H1 (cell line): ENCODE results near the gene GALR2. TPM values are rescaled to one million over a fixed set of nuclear protein-coding genes. Genes with fewer than 3 reads are reported as not detected.

Source experiments
- CTCF ChIA-PET: fragments of 300-600 bp; sonication (Branson Sonifier 250); formaldehyde crosslinking; loops from one replicate; lab custom pipeline; 2021; ENCODE audit not compliant: partially characterized antibody; lab: Charles Lee
- POLR2A ChIA-PET: fragments of 300-600 bp; sonication (Branson Sonifier 250); formaldehyde crosslinking; loops from one replicate; lab custom pipeline; 2021; ENCODE audit warnings: inconsistent platforms; ENCODE audit not compliant: partially characterized antibody; lab: Charles Lee
- DNase-seq, 2 experiments: peaks; one replicate each; pipeline versions ENCODE4 v3.0.0 to v3.0.0-alpha.2; 2010 to 2022; ENCODE audit warnings: low spot score in 2 of 2, low read depth in 1 of 2, mixed read lengths in 1 of 2
- FAIRE-seq: peaks from 2 replicates; lab custom pipeline; 2011; peaks lifted over from hg19 to GRCh38; lab: Jason Lieb, UNC
- H2AFZ ChIP-seq: 2 replicates; pipeline ENCODE4 v1.8.1; 2012; ENCODE audit warnings: low read length, inconsistent platforms
- H2AK5ac ChIP-seq: 2 replicates; pipeline ENCODE4 v1.6.1; 2013; ENCODE audit warnings: low read depth, low read length
- H2BK120ac ChIP-seq: replicated peaks from 2 replicates; pipeline ENCODE3; 2013; ENCODE audit warnings: low read depth, low read length, inconsistent platforms
- H2BK12ac ChIP-seq: 2 replicates; pipeline ENCODE4 v1.6.1; 2013; ENCODE audit warnings: low read depth, low read length
- H2BK15ac ChIP-seq: 2 replicates; pipeline ENCODE4 v1.6.1; 2013; ENCODE audit warnings: low read length
- H2BK20ac ChIP-seq: 2 replicates; pipeline ENCODE4 v1.6.1; 2013; ENCODE audit warnings: low read length
- H2BK5ac ChIP-seq: 2 replicates; pipeline ENCODE4 v1.6.1; 2013; ENCODE audit warnings: low read depth, low read length
- H3K14ac ChIP-seq: 2 replicates; pipeline ENCODE4 v1.6.1; 2013; ENCODE audit warnings: inconsistent platforms; ENCODE audit not compliant: insufficient read length
- H3K18ac ChIP-seq: 2 replicates; pipeline ENCODE4 v1.6.1; 2013; ENCODE audit warnings: low read length; ENCODE audit errors: extremely low read depth
- H3K23ac ChIP-seq: 2 replicates; pipeline ENCODE4 v1.6.1; 2013; ENCODE audit warnings: inconsistent platforms; ENCODE audit not compliant: insufficient read length
- H3K23me2 ChIP-seq: 2 replicates; pipeline ENCODE4 v1.6.1; 2013; ENCODE audit warnings: low read depth, low read length
- H3K27ac ChIP-seq: 2 replicates; pipeline ENCODE4 v1.6.1; 2011; ENCODE audit warnings: low read depth, low read length, inconsistent platforms
- H3K27me3 ChIP-seq, 4 experiments: replicated peaks in 1 of 4; 1 replicate in 1 of 4; 2 replicates in 3 of 4; pipeline versions ENCODE4 v1.6.1 to v1.8.1; 2011 to 2013; ENCODE audit warnings: low read length in 3 of 4, mild to moderate bottlenecking in 3 of 4, inconsistent platforms in 2 of 4, mixed read lengths in 2 of 4, moderate library complexity in 1 of 4; ENCODE audit not compliant: control insufficient read depth in 3 of 4, insufficient read depth in 3 of 4; ENCODE audit errors: extremely low read depth in 1 of 4
- H3K36me3 ChIP-seq, 4 experiments: 2 replicates each; pipeline versions ENCODE4 v1.6.1 to v1.8.1; 2011 to 2013; ENCODE audit warnings: mild to moderate bottlenecking in 4 of 4, low read length in 3 of 4, moderate library complexity in 2 of 4, control low read depth in 1 of 4, inconsistent platforms in 1 of 4; ENCODE audit not compliant: insufficient read depth in 4 of 4, control insufficient read depth in 2 of 4
- H3K4ac ChIP-seq: replicated peaks from 2 replicates; pipeline ENCODE3; 2013; ENCODE audit warnings: low read length, low read depth, mixed read lengths, inconsistent platforms; ENCODE audit not compliant: insufficient read length
- H3K4me1 ChIP-seq, 4 experiments: replicated peaks in 1 of 4; 1 replicate in 1 of 4; 2 replicates in 3 of 4; pipeline versions ENCODE4 v1.6.1 to v1.8.1; 2011 to 2013; ENCODE audit warnings: low read length in 3 of 4, inconsistent platforms in 2 of 4, mixed read lengths in 1 of 4; ENCODE audit not compliant: insufficient read depth in 4 of 4, control insufficient read depth in 3 of 4
- H3K4me2 ChIP-seq, 2 experiments: 2 replicates each; pipeline versions ENCODE4 v1.6.1 to v1.8.1; 2011 to 2013; ENCODE audit warnings: low read depth in 2 of 2, low read length in 2 of 2, control low read depth in 1 of 2, inconsistent platforms in 1 of 2, mild to moderate bottlenecking in 1 of 2; ENCODE audit not compliant: insufficient read depth in 1 of 2
- H3K4me3 ChIP-seq, 4 experiments: fragments of 200-600, 300-600 bp in 1 of 4; sonication (generic), shearing (Covaris generic), sonication (Bioruptor Twin) in 1 of 4; 2 replicates each; pipeline versions ENCODE4 v1.5.1 to v1.8.1; 2011 to 2016; ENCODE audit warnings: low read length in 4 of 4, low read depth in 3 of 4, control low read depth in 2 of 4, inconsistent platforms in 2 of 4, mild to moderate bottlenecking in 2 of 4, mixed read lengths in 1 of 4, moderate library complexity in 1 of 4; ENCODE audit not compliant: insufficient read depth in 2 of 4; ENCODE audit errors: extremely low read depth in 1 of 4
- H3K56ac ChIP-seq: replicated peaks from 2 replicates; pipeline ENCODE3; 2013; ENCODE audit warnings: low read depth, mild to moderate bottlenecking, mixed read lengths, low read length, inconsistent platforms; ENCODE audit not compliant: insufficient read length
- H3K79me1 ChIP-seq: 2 replicates; pipeline ENCODE4 v1.6.1; 2013; ENCODE audit warnings: low read depth, low read length, control low read depth
- H3K79me2 ChIP-seq, 2 experiments: 2 replicates each; pipeline versions ENCODE4 v1.6.1 to v1.8.1; 2012 to 2013; ENCODE audit warnings: low read length in 2 of 2, mild to moderate bottlenecking in 2 of 2, inconsistent platforms in 1 of 2; ENCODE audit not compliant: insufficient read depth in 2 of 2, control insufficient read depth in 1 of 2
- H3K9ac ChIP-seq, 4 experiments: replicated peaks in 1 of 4; 1 replicate in 1 of 4; 2 replicates in 3 of 4; pipeline versions ENCODE4 v1.6.1 to v1.8.1; 2011 to 2013; ENCODE audit warnings: low read depth in 3 of 4, low read length in 3 of 4, control low read depth in 2 of 4, mild to moderate bottlenecking in 2 of 4, moderate library complexity in 2 of 4, inconsistent platforms in 1 of 4; ENCODE audit errors: extremely low read depth in 1 of 4
- H3K9me3 ChIP-seq, 2 experiments: 2 replicates each; pipeline versions ENCODE4 v1.6.1 to v1.8.1; 2012 to 2013; ENCODE audit warnings: mild to moderate bottlenecking in 2 of 2, moderate library complexity in 2 of 2, control low read depth in 1 of 2, inconsistent platforms in 1 of 2, low read depth in 1 of 2, low read length in 1 of 2, mixed read lengths in 1 of 2; ENCODE audit not compliant: insufficient read depth in 2 of 2
- H4K20me1 ChIP-seq, 2 experiments: replicated peaks in 1 of 2; 2 replicates each; pipeline versions ENCODE3 to v1.8.1; 2011 to 2013; ENCODE audit warnings: inconsistent platforms in 2 of 2, low read length in 2 of 2, mild to moderate bottlenecking in 1 of 2; ENCODE audit not compliant: insufficient read depth in 2 of 2, control insufficient read depth in 1 of 2
- H4K5ac ChIP-seq: 2 replicates; pipeline ENCODE4 v1.6.1; 2013; ENCODE audit warnings: low read length, low read depth, mixed read lengths, inconsistent platforms; ENCODE audit not compliant: insufficient read length
- H4K8ac ChIP-seq: 2 replicates; pipeline ENCODE4 v1.8.0; 2013; ENCODE audit warnings: mild to moderate bottlenecking, moderate library complexity, low read length, inconsistent platforms; ENCODE audit not compliant: insufficient read depth; ENCODE audit errors: extremely low read depth
- H4K91ac ChIP-seq: replicated peaks from 2 replicates; pipeline ENCODE3; 2013; ENCODE audit warnings: low read length, mixed read lengths, inconsistent platforms; ENCODE audit not compliant: insufficient read length
- EP300 ChIP-seq, 2 experiments: IDR thresholded peaks; 1 replicate in 1 of 2; 2 replicates in 1 of 2; pipeline ENCODE4 v1.6.1; 2011 to 2012; ENCODE audit warnings: low read depth in 2 of 2, low read length in 2 of 2, mild to moderate bottlenecking in 2 of 2, borderline replicate concordance in 1 of 2, inconsistent platforms in 1 of 2, moderate library complexity in 1 of 2
- HDAC2 ChIP-seq, 2 experiments: fragments of 300-600 bp in 1 of 2; sonication (generic) in 1 of 2; IDR thresholded peaks; 2 replicates each; pipeline ENCODE4 v1.6.1; 2011 to 2012; ENCODE audit warnings: low read depth in 2 of 2, low read length in 2 of 2, mild to moderate bottlenecking in 2 of 2, moderate library complexity in 2 of 2, borderline replicate concordance in 1 of 2, inconsistent platforms in 1 of 2
- POLR2AphosphoS5 ChIP-seq: IDR thresholded peaks from 2 replicates; pipeline ENCODE4 v1.6.1; 2011; ENCODE audit warnings: low read depth, low read length
- WGBS, 2 experiments: shearing (Covaris generic) in 1 of 2; methylation state at CpG; one replicate each; pipeline versions ENCODE4 v1.1.6 to v1.1.7; 2013 to 2015; ENCODE audit warnings: low lambda C conversion rate in 2 of 2, mixed read lengths in 2 of 2, inconsistent platforms in 1 of 2, low coverage in 1 of 2, missing lambda C conversion rate in 1 of 2; ENCODE audit not compliant: insufficient replicate concordance in 2 of 2, insufficient coverage in 1 of 2, insufficient read length in 1 of 2; ENCODE audit errors: extremely low coverage in 1 of 2, missing lambda C conversion rate in 1 of 2; 5-methylcytosine and 5-hydroxymethylcytosine counted together
- polyA plus RNA-seq, 7 experiments: library from polyadenylated mRNA; depleted of rRNA in 3 of 7; stranded (reverse) in 5 of 7; unstranded in 2 of 7; fragments of >200 nt in 5 of 7; fragments of 200-250 nt in 2 of 7; gene quantifications; 1 replicate in 5 of 7; 2 replicates in 1 of 7; 4 replicates in 1 of 7; pipeline versions ENCODE4 v1.2.1 to v1.2.3, GENCODE V29; 2011 to 2013; ENCODE audit warnings: missing spikeins in 2 of 7, mixed read lengths in 2 of 7
- total RNA-seq: library from RNA; stranded (reverse); fragmentation: NEBNext Ultra II Directional; extraction: Animal tissue kit (Norgen Biotek cat#: 25700); gene quantifications from 2 replicates; pipeline ENCODE4 v1.2.1, GENCODE V29; 2021

The GALR2 gene
- total and polyA plus RNA-seq, 2 of the 8 experiments (the other 6 are each of a cell fraction or from before 2014, with no cell fraction given) = 0.86 to 2.2 TPM

- ChIA-PET CTCF (interaction anchor here (0.7 to 7.6 kb wide), 16 partner anchors 7 to 212 kb away, joined by 3 to 36 read pairs (median 5); partner anchors contain the start of gene CDK3), POLR2A (interaction anchor here (0.6 to 2.9 kb wide), 6 partner anchors 10 to 60 kb away, joined by 3 to 10 read pairs (median 6); partner anchors contain the start of gene EXOC7)
- Histone ChIP-seq H3K27ac (no peak overlapping the region), H2AFZ (no peak overlapping the region), H3K23me2 (peaks cover 31% of the 10 kb centered on the region), H2BK120ac (no peak overlapping the region), H3K79me1 (peaks cover 6% of the 10 kb centered on the region; the same call in 1 of the 2 replicates), H2BK12ac (peak overlapping the region; percentile 46; the same call in 1 of the 2 replicates), H3K14ac (no peak overlapping the region), H4K20me1 (peaks cover 0 to 17% of the 10 kb centered on the region in 2 experiments), H2BK15ac (peak overlapping the region; percentile 72; the same call in 1 of the 2 replicates), H3K18ac (peak overlapping the region; percentile 53; the same call in 1 of the 2 replicates), H3K23ac (no peak overlapping the region), H4K91ac (no peak overlapping the region), H4K5ac (no peak overlapping the region), H3K4ac (no peak overlapping the region), H4K8ac (peak overlapping the region; percentile 45; the same call in 1 of the 2 replicates), H3K27me3 (peaks cover 54 to 72% (median 68%) of the 10 kb centered on the region in 4 experiments), H3K9ac (peak overlapping the region in 1 of 4 experiments; percentile 13; a peak in 2 of 7 replicates), H3K79me2 (peaks cover 3 to 9% of the 10 kb centered on the region in 2 experiments), H3K4me3 (peak overlapping the region; percentile 2 to 60 (median 19); a peak in 7 of 8 replicates), H3K36me3 (no peaks in the 10 kb centered on the region; a peak in 1 of 8 replicates), H3K9me3 (no peaks in the 10 kb centered on the region), H3K4me2 (peak overlapping the region; percentile 77 to 79), H2AK5ac (no peak overlapping the region), H3K4me1 (peaks cover 0 to 51% (median 39%) of the 10 kb centered on the region in 4 experiments; a peak in 6 of 7 replicates), H3K56ac (no peak overlapping the region), H2BK20ac (no peak overlapping the region), H2BK5ac (no peak overlapping the region; the same call in 1 of the 2 replicates)
- FAIRE-seq (no peak), DNase-seq (peak in 1 of 2 experiments; percentile 71)
- TF ChIP-seq POLR2AphosphoS5 (no peak), HDAC2 (IDR thresholded peaks at IDR 0.05; ENCODE audit: borderline replicate concordance in 1 of 2, low read depth in 2 of 2, low read length in 2 of 2) (no peak), EP300 (IDR thresholded peaks at IDR 0.05; ENCODE audit: borderline replicate concordance in 1 of 2, low read depth in 2 of 2, low read length in 2 of 2) (no peak)
- whole genome bisulfite sequencing, 2 experiments = 7% methylated on average over 41 of the region's 41 CpGs; no CpG with 5 or more reads in 1 of the 2 experiments
Observed at GRCh38 chr17:76076146-76076764, 1.7 kb downstream of the GALR2 start.
